GM23248 (cell line): ENCODE measurements around the gene ATP8B2.

Experiments
- EZH2 ChIP-seq: fragments of 200-600 bp; sonication (generic); IDR thresholded peaks from 2 replicates; pipeline ENCODE4 v1.6.1; 2018; ENCODE audit warnings: antibody characterized with exemption, mild to moderate bottlenecking; ENCODE audit not compliant: insufficient read depth, poor library complexity, severe bottlenecking
- EZH2phosphoT487 ChIP-seq: fragments of 200-600 bp; sonication (generic); IDR thresholded peaks from 2 replicates; pipeline ENCODE4 v1.6.1; 2018; ENCODE audit warnings: antibody characterized with exemption, moderate library complexity, mild to moderate bottlenecking, low read depth; ENCODE audit not compliant: insufficient read depth

DNA sequence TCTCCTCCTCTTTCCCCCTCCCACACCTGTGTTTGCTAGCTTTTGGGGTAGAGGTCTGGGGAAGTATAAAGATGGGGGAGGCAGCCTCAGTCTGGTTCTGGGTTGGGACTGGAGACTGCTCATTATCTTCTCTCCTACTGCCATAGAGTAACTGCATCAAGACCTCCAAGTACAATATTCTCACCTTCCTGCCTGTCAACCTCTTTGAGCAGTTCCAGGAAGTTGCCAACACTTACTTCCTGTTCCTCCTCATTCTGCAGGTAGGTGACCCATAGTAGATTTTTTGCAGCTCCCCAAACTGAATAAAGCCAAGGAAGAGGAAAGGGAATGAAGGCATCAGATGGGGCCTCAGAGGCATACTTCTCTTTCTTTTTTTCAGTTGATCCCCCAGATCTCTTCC lies 5.3 kb downstream of the ATP8B2 start:
- TF ChIP-seq EZH2: no peak
- no peak for TF ChIP-seq EZH2phosphoT487
